ENCODE results near the gene DHRS3.

DHRS3 gene

DNA sequence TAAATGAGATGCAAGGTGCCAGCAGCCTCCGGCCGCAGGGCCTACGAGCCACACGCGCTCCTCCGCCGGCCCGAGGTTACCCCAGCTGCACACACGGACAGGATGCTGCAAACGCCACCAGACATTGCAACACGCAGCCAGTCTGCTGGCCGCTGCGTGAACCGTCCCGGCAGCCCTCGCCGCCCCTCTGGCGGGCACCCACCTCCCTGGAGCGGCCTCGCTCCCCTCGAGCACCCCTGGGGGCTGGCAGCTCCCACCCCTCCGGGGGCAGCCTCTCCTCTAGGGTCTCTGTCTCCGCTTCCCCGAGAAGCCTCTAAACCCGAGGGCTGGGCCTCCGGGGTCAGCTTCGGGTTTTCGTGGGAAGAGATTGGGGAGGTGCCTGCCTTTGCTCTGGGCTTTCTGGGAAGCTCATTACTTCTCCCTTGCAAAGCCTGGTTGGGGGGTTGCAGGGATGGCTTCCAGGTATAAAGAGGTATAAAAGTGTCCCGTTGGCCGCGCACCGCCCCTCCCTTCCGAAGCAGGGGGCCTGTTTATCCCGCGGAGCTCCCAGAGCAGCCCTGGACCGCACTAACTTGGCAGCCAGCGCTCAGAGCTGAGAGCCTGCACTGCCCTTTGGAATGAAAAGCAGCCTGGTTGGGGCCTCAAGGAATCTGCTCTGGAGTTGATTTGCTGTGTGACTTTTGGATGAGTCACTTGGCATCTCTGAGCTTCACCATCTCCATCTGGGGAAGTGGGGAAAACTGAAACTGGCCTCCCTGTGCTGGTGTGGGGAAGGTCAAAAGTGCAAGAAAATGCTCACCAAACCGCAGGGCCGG is 21.8 kb downstream of the DHRS3 start:
- TF ChIP-seq TAF1 (IDR thresholded peaks at IDR 0.05; ENCODE audit: borderline replicate concordance, insufficient read depth, low read length) (0 out of 2 replicates have a peak, but pooled peaks have one; percentile 10), POLR2AphosphoS5 (IDR thresholded peaks at IDR 0.05; ENCODE audit: low read depth, low read length) (no peak; the same call in 1 of the 2 replicates), SIN3A (IDR thresholded peaks at IDR 0.05; ENCODE audit: borderline replicate concordance, insufficient read depth, low read length) (no peak), FOXP2 (optimal IDR thresholded peaks at IDR 0.05; ENCODE audit: borderline replicate concordance, extremely low read depth, extremely low read length, insufficient read depth) (no peak)
- TF ChIP-seq, protein P1, sequence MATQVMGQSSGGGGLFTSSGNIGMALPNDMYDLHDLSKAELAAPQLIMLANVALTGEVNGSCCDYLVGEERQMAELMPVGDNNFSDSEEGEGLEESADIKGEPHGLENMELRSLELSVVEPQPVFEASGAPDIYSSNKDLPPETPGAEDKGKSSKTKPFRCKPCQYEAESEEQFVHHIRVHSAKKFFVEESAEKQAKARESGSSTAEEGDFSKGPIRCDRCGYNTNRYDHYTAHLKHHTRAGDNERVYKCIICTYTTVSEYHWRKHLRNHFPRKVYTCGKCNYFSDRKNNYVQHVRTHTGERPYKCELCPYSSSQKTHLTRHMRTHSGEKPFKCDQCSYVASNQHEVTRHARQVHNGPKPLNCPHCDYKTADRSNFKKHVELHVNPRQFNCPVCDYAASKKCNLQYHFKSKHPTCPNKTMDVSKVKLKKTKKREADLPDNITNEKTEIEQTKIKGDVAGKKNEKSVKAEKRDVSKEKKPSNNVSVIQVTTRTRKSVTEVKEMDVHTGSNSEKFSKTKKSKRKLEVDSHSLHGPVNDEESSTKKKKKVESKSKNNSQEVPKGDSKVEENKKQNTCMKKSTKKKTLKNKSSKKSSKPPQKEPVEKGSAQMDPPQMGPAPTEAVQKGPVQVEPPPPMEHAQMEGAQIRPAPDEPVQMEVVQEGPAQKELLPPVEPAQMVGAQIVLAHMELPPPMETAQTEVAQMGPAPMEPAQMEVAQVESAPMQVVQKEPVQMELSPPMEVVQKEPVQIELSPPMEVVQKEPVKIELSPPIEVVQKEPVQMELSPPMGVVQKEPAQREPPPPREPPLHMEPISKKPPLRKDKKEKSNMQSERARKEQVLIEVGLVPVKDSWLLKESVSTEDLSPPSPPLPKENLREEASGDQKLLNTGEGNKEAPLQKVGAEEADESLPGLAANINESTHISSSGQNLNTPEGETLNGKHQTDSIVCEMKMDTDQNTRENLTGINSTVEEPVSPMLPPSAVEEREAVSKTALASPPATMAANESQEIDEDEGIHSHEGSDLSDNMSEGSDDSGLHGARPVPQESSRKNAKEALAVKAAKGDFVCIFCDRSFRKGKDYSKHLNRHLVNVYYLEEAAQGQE (IDR thresholded peaks at IDR 0.05; ENCODE audit: insufficient read depth in 1 of 2, low read depth in 2 of 2, low read length in 2 of 2), result peak in 1 of 2 experiments; percentile 63; a peak in 1 of 4 replicates

DNA sequence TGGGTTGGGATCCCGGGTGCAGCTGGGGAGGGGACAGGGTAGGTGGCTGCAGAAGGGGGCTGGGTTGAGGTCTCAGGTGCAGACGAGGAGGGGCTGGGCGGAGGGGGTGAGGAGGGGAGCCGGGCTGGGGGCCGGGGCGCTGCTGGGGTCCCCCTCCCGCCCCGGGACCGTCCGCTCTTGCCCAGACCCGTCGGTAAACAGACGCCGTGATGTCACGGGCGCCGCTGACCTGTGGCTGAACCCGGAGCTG is 22.3 kb downstream of the DHRS3 start:
- TF ChIP-seq FOXP2 (optimal IDR thresholded peaks at IDR 0.05; ENCODE audit: borderline replicate concordance, extremely low read depth, extremely low read length, insufficient read depth), result peak; percentile 99
- TF ChIP-seq TAF1 (IDR thresholded peaks at IDR 0.05; ENCODE audit: borderline replicate concordance, insufficient read depth, low read length), result no peak

DNA sequence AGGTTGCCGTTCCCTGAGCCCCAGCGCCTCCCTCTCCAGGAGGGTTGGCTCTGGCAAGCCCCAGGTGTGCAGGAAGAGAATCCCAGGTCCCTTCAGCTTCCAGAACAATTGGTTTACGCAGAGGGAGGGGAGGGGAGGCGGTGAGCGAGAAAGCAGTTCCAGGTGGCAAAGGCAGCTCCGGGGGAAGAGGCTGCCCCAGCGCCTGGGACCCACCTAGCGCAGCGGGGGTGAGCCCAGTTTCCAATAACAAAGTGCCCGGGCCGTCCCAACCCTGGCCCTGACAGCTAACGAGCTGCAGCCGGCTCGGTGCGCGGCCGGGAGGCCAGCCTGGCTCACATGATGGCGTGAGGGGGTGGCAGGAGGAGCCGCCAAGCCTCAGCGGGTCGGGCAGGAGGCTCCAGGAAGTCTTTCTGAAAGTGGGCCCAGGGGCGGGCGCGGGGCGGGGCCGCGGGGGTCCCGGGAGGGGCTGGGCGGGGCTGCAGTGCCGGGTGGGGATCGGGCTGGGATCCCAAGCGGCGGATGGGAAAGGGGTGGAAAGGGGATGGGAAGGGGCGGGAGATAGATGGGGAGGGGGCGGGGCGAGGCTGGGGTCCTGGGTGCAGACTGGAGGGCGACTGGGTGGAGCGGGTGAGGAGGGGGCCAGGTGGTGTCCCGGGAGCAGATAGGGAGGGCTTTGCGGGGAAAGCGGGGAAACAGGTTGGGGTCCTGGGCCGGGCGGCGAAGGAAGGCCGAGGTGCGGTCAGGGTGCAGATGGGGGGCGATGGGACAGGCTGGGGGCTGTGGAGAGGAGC is 22.8 kb downstream of the DHRS3 start:
- no peak for TF ChIP-seq FOXP2 (optimal IDR thresholded peaks at IDR 0.05; ENCODE audit: borderline replicate concordance, extremely low read depth, extremely low read length, insufficient read depth)
- TF ChIP-seq TAF1 (IDR thresholded peaks at IDR 0.05; ENCODE audit: borderline replicate concordance, insufficient read depth, low read length), result no peak
- TF ChIP-seq POLR2AphosphoS5 (IDR thresholded peaks at IDR 0.05; ENCODE audit: low read depth, low read length), result no peak
- no peak for TF ChIP-seq SIN3A (IDR thresholded peaks at IDR 0.05; ENCODE audit: borderline replicate concordance, insufficient read depth, low read length)
- TF ChIP-seq, protein P1 (IDR thresholded peaks at IDR 0.05; ENCODE audit: insufficient read depth in 1 of 2, low read depth in 2 of 2, low read length in 2 of 2), result no peak

DNA sequence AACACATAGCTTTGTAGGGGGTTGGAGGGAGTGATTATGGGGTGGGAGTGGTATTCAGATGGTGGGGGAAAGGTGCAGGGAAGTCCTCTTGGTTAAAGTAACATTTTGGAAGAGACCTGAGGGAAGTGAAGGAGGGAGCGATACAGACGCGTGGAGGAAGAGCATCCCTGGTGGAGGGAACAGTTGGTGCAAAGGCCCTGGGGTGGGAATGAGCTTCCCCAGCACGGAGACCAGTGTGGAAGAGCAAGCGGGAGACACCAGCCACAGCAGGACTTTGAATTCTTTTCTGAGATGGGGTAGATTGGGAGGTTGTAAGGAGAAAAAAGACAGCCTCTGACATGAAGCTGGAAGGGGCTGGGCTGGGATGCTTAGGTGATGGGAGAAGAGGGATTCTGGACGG is 23.5 kb downstream of the DHRS3 start:
- TF ChIP-seq TAF1 (IDR thresholded peaks at IDR 0.05; ENCODE audit: borderline replicate concordance, insufficient read depth, low read length) (no peak), POLR2AphosphoS5 (IDR thresholded peaks at IDR 0.05; ENCODE audit: low read depth, low read length) (no peak), SIN3A (IDR thresholded peaks at IDR 0.05; ENCODE audit: borderline replicate concordance, insufficient read depth, low read length) (no peak), FOXP2 (optimal IDR thresholded peaks at IDR 0.05; ENCODE audit: borderline replicate concordance, extremely low read depth, extremely low read length, insufficient read depth) (no peak)
- TF ChIP-seq, protein P1 (IDR thresholded peaks at IDR 0.05; ENCODE audit: insufficient read depth in 1 of 2, low read depth in 2 of 2, low read length in 2 of 2), result no peak

DNA sequence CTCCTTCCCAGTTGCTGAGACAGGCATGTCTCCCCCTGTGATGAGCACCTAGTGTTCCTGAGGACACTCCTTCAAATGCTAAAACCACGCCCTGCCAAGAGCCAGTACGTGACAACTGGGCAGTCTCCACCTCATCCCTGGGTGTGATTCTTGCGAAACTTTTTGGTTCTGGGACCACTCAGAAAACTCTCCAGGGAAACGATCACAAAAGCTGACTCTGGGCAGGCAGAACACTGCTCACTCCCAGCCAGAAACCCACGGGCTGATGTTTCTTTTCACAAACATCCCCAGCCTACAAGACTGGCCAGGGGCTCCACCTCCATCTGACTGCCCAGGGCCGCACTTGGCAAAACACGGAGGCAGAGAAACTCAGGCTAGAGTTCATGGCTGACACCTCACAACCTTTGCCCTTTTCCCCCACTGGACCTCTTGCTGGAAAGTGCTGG is 24.4 kb downstream of the DHRS3 start:
- TF ChIP-seq TAF1 (IDR thresholded peaks at IDR 0.05; ENCODE audit: borderline replicate concordance, insufficient read depth, low read length) (no peak), SIN3A (IDR thresholded peaks at IDR 0.05; ENCODE audit: borderline replicate concordance, insufficient read depth, low read length) (no peak)

DNA sequence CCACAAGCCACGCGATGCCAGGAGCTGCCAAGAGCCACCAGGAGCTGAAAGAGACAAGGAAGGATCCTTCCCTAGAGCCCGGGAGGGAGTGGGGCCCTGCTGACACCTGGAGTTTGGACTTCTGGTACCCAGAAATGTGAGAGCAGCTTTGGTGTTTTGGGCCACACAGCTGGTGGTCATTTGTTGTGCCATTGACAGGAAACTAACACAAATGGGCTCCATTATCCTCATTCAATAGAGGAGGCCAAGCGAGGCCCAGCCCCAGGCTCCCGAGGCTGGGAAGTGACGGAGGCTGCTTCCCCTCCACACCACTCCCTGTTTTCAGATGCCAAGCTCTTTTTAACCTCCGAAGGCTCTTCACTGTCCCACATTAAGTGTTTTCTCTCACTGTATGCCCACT is 25.5 kb downstream of the DHRS3 start:
- TF ChIP-seq POLR2AphosphoS5 (IDR thresholded peaks at IDR 0.05; ENCODE audit: low read depth, low read length) (no peak), TAF1 (IDR thresholded peaks at IDR 0.05; ENCODE audit: borderline replicate concordance, insufficient read depth, low read length) (no peak), FOXP2 (optimal IDR thresholded peaks at IDR 0.05; ENCODE audit: borderline replicate concordance, extremely low read depth, extremely low read length, insufficient read depth) (no peak), SIN3A (IDR thresholded peaks at IDR 0.05; ENCODE audit: borderline replicate concordance, insufficient read depth, low read length) (no peak)
- TF ChIP-seq, protein P1 (IDR thresholded peaks at IDR 0.05; ENCODE audit: insufficient read depth in 1 of 2, low read depth in 2 of 2, low read length in 2 of 2), result no peak
